Right lobe of liver (tissue), 6 donors: ENCODE measurements around the gene AWAT1. TPM values are rescaled to one million over a fixed set of nuclear protein-coding genes. Genes with fewer than 3 reads are reported as not detected.

ENCODE experiments used
- ATAC-seq, 4 donors: fragments of 200-7000 bp; cut with Tn5 transposase; one replicate each; pipeline ENCODE4 v1.9.1; 2020; ENCODE audit warnings: mild to moderate bottlenecking in 4 of 4, moderate library complexity in 4 of 4
- DNase-seq, 3 donors: peaks; one replicate each; pipeline ENCODE4 v3.0.0-alpha.2; 2020
- H3K27ac ChIP-seq, 3 donors: fragments of 200-600 bp; one replicate each; pipeline ENCODE4 v1.8.0; 2022
- H3K27me3 ChIP-seq, 2 donors: fragments of 200-600 bp; one replicate each; pipeline ENCODE4 v1.8.0; 2022
- H3K36me3 ChIP-seq, 4 donors: fragments of 200-600 bp; sonication (generic) in 1 of 4; one replicate each; pipeline versions ENCODE4 v1.5.1 to v1.8.0; 2017 to 2022; ENCODE audit warnings: control low read depth in 1 of 4
- H3K4me1 ChIP-seq, 4 donors: fragments of 200-600 bp; sonication (generic) in 1 of 4; one replicate each; pipeline versions ENCODE4 v1.5.1 to v1.8.0; 2017 to 2022; ENCODE audit warnings: control low read depth in 1 of 4
- H3K4me3 ChIP-seq, 3 donors: fragments of 200-600 bp; one replicate each; pipeline ENCODE4 v1.8.0; 2022
- H3K9me3 ChIP-seq, 4 donors: fragments of 200-600 bp; sonication (generic) in 1 of 4; one replicate each; pipeline versions ENCODE4 v1.5.1 to v1.8.0; 2017 to 2022; ENCODE audit warnings: control low read depth in 1 of 4
- CTCF ChIP-seq, 4 donors: fragments of 200-600 bp in 3 of 4; fragments of 450-650 bp in 1 of 4; IDR thresholded peaks; one replicate each; pipeline versions ENCODE4 v1.5.1 to v1.8.0; 2016 to 2022; ENCODE audit warnings: antibody characterized with exemption in 4 of 4, mild to moderate bottlenecking in 2 of 4
- POLR2A ChIP-seq: fragments of 450-650 bp; IDR thresholded peaks from one replicate; pipeline ENCODE4 v1.6.1; 2017; ENCODE audit warnings: antibody characterized with exemption, mild to moderate bottlenecking
- WGBS: methylation state at CpG from one replicate; pipeline ENCODE4 v1.1.6; 2018; ENCODE audit warnings: low coverage, low lambda C conversion rate; ENCODE audit not compliant: insufficient coverage; ENCODE audit errors: missing lambda C conversion rate; 5-methylcytosine and 5-hydroxymethylcytosine counted together
- intact Hi-C, 2 donors: fragments of 100-400 bp; cut with DNase I; formaldehyde crosslinking; loops; one replicate each; pipeline versions ENCODE4 v1.11.2 to v1.14.1; 2022
- long read RNA-seq: library from polyadenylated mRNA; unstranded; transcript quantifications from one replicate; pipeline ENCODE4 v2.0.0, GENCODE V29; 2019
- total RNA-seq, 6 experiments: library from RNA; depleted of rRNA in 2 of 6; stranded (reverse); fragments of >200 nt in 2 of 6; fragmentation: NEBNext Ultra II Directional in 3 of 6; extraction: Animal tissue kit (Norgen Biotek cat#: 25700) in 3 of 6; gene quantifications; one replicate each; pipeline versions ENCODE4 v1.1.0 to v1.2.4, GENCODE V29; 2016 to 2023
- donor health status: DM: no; HTN: yes; CAD: no.
- donor health status: DM: no; HTN: no; CAD: no.
- donor health status: DM: no; HTN: no; CAD: no.
- donor health status: DM: no; HTN: yes; CAD: no.
- donor health status: DM: no; HTN: yes; CAD: no.

The AWAT1 gene
- not detected for total RNA-seq
- long read RNA-seq: 0 reads

GRCh38 chrX:70234355-70234754 lies at the start of gene AWAT1:
AWAT1 (plus strand) TSS chrX:70234655; CDS start chrX:70234696, 41 bp downstream.
- no peak for ATAC-seq
- H3K36me3 ChIP-seq: no peaks in the 10 kb centered on the region
- WGBS: 44% methylated on average over 2 of the region's 3 CpGs
- H3K9me3 ChIP-seq: no peaks in the 10 kb centered on the region
- no peaks in the 10 kb centered on the region for H3K4me1 ChIP-seq
- H3K27ac ChIP-seq: no peak within 1 kb of the TSS
- H3K4me3 ChIP-seq: no peak within 1 kb of the TSS
- DNase-seq: no peak
- H3K27me3 ChIP-seq: no peaks in the 10 kb centered on the region
- intact Hi-C loops: no loop called here
- no peak for TF ChIP-seq CTCF (IDR thresholded peaks at IDR 0.05)
- TF ChIP-seq POLR2A: no peak

DNA sequence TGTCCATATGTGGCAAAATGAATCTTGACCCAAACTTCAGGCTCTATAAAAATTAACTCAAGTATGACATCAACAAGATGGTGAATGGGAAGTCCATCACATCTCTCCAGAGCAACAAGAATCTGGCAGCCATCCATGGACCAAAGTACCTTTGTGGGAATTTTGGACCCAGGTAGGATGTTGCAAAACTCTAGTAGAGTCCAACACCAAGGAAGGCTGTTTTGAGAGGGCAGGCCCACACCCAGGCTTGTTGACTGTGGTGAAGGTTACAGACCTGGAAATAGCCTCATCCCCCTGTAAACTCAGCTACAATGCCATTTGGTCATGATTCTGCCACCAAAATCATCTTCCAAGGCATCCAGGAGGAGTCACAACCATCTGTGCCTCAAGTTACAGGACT lies 44.2 kb upstream of the AWAT1 start:
- intact Hi-C loops: no loop called here
- no peak overlapping the region for H3K27ac ChIP-seq
- no peak overlapping the region for H3K4me3 ChIP-seq
- ATAC-seq: peak in 2 of 4 donors; percentile 72 to 94
- no peaks in the 10 kb centered on the region for H3K36me3 ChIP-seq
- peak in 1 of 3 donors; percentile 38 for DNase-seq
- H3K27me3 ChIP-seq: no peaks in the 10 kb centered on the region
- TF ChIP-seq CTCF (IDR thresholded peaks at IDR 0.05) (no peak), POLR2A (no peak)
- H3K9me3 ChIP-seq: no peaks in the 10 kb centered on the region
- no peaks in the 10 kb centered on the region for H3K4me1 ChIP-seq

GRCh38 chrX:70196961-70197720 lies 37.3 kb upstream of the AWAT1 start:
- Histone ChIP-seq H3K27me3 (no peaks in the 10 kb centered on the region), H3K4me1 (no peaks in the 10 kb centered on the region), H3K9me3 (no peaks in the 10 kb centered on the region), H3K27ac (no peak overlapping the region), H3K36me3 (no peaks in the 10 kb centered on the region), H3K4me3 (no peak overlapping the region)
- ATAC-seq: peak; percentile 83 to 97 (median 90)
- intact Hi-C loops: no loop called here
- DNase-seq: peak in 1 of 3 donors; percentile 46
- 7% methylated on average over 12 of the region's 12 CpGs for WGBS
- TF ChIP-seq CTCF (IDR thresholded peaks at IDR 0.05) (peak; percentile 50 to 68 (median 68)), POLR2A (no peak)

DNA sequence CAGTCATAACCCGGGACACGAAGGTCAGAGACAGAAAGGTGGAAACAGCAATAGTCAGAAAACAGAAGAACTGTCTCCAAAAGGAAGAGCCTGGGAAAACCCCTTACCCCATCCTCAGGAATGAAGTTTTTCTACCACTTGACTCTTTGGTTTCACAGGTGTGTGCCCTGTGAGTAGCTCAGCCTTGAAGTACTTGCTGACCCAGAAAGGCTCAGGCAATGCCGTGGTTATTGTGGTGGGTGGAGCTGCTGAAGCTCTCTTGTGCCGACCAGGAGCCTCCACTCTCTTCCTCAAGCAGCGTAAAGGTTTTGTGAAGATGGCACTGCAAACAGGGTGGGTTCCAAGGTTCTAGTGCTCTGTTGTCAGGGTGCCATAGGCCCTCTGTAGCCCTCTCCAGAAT lies 32.7 kb upstream of the AWAT1 start:
- Histone ChIP-seq H3K36me3 (no peaks in the 10 kb centered on the region), H3K27ac (no peak overlapping the region), H3K9me3 (no peaks in the 10 kb centered on the region), H3K4me1 (no peaks in the 10 kb centered on the region), H3K27me3 (no peaks in the 10 kb centered on the region), H3K4me3 (no peak overlapping the region)
- DNase-seq: no peak
- no peak for ATAC-seq
- intact Hi-C loops: no loop called here
- WGBS: 73% methylated on average over 2 of the region's 5 CpGs
- TF ChIP-seq POLR2A (no peak), CTCF (IDR thresholded peaks at IDR 0.05) (no peak)
